COLO668 (cell line): ENCODE results near the gene EMILIN2.
"Not testable (repeated sequence)": the region's sequence is repeated elsewhere in the genome, so short reads cannot be mapped to it uniquely, and the experiment has no call there.

Source experiments
- DNase-seq: peaks from one replicate; lab custom pipeline; 2025; ENCODE audit not compliant: unreplicated experiment; lab: John Stamatoyannopoulos, UW

The EMILIN2 gene

DNA sequence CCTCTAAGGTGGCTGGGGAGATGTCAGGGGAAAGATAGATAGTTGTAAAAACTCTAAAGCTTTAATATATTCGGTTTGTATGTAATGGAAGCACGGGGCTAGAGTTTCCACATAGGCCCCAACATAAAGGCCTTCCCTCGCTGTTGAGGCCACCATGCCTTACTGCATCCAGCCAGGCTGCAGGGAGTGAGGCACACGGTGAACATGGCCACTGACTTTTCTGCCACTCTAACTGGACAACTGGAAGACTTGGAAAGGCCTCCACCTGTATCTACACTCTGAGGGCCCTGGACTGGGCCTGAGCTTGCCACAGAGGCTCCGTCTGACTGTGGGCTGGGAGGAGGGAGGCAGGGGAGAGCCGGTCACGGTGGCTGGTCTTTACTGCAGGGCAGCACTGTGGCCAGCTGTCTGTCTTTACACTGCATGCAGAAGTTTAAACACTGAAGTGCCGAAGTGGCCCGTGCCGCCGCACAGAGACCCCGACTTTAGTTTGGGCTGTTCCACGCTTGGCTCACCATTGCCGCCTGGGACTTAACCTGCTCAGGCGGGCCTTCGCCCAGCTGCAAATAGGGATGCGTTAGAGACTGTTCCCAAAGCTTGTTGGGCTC lies 66.7 kb downstream of the EMILIN2 start:
- no peak for DNase-seq

DNA sequence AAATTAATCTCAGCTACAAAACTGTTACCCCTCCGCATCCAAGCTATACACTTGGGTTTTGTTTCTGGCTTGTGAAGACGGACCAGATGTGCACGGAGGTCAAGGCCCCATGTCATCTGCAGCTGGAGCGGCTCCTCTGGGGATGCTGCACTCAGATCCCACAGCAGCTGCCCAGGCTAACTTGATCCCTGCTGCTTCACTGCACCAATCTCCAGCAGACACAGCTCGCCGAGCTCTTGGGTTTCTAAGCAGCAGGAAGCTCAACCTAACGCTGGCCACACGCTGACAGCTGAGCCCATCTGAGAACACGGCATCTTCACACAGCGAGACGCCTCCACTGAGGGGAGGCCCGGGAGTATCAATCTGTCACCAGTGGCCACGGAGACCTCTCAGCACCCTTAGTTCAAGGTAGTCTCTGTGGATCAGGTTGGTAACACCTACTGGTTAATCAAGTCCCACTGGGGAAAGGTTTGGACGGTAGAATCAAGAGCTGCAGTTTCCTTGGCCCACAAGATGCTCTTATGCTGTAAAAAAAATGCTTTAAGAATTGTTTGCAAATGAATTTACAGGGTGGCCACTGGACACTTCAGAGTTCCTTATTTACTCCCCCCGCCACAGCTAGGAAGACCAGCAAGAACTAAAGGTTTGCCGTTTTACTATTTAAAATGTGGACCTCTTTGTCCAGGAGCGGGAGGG lies 67.5 kb downstream of the EMILIN2 start:
- DNase-seq, result no peak

DNA sequence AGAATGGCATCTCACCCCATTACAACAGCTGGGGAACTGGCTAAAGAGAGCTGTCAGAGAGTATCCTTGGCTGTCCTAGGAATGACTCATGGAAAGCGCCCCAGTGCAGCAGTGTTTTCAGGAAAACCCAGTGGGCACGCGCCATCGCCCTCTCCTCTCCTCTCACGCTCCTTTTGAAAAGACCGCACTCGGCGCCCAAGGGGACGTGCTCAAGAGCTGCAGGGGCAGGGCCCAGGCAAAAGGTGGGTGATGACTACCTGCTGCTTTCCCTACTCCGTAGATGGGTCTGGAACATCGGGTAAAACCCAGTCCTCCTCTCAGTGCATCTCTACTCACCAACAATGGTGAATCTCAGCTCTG lies 68.1 kb downstream of the EMILIN2 start:
- no peak for DNase-seq

DNA sequence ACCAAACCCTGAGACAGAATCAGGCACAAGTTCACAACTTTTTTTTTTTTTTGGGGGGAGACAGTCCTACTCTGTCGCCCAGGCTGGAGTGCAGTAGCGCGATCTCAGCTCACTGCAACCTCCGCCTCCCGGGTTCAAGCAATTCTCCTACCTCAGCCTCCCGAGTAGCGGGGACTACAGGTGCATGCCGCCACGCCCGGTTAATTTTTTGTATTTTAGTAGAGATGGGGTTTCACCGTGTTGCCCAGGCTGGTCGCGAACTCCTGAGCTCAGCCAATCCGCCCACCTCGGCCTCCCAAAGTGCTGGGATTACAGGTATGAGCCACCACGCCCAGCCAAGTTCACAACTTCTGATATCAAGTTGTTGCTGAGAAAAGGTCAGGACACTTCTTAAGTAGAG lies 68.7 kb downstream of the EMILIN2 start:
- not testable (repeated sequence) for DNase-seq

DNA sequence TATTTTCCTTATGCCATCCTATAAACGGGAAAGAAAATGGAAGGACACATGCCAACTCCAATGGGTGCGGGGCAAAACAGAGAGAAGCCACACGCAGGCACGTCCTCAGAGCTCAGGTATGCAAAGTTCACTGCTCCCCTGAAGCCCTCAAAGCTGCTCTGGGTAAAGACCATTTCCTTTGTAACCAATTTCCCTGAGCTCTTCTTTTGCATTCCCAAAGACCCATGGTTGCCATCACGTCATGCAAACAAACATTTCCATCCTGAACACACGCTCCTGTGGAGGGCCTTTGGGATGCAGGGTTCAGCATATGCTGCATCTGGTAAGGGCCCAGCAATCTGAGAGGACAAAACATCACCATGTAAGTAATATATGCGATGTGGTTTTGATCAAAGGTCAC lies 69.4 kb downstream of the EMILIN2 start:
- peak; percentile 35 for DNase-seq

DNA sequence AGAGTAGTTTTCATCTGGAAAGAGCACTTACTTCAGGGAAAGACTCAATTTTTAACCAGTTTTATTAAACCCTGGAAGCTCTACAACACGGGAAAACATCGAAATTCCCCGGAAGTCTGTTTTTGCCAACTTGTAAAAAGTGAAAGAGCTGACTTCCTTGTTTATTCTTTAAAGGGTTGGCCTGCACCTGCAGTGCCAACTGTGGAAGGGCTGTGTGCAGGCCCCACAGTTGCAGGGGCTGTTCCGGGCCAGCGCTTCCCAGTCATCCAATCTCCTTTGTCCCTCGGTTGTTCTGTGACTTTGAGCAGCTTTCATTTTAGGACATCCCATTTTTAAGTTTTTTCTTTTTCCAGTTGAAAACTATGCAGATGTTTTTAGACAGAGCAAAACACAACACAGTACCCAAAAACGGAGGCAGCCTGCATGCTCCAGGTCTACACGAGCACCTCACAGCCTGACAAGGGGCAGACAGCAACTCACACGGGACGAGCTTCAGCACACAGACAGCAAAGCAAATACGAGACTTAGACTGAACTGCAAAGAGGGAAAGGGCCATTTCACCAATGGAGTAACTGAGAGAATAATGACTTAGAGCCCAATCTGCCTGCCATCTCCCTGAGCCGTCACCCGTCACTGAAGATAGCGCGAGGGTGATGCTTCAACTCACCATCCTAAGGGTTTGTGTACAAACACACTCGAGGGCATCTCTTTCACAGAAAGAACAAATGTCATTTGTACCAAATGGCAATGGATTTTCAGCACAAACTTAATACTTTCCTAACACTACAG lies 70.6 kb downstream of the EMILIN2 start:
- peak; percentile 49 for DNase-seq

DNA sequence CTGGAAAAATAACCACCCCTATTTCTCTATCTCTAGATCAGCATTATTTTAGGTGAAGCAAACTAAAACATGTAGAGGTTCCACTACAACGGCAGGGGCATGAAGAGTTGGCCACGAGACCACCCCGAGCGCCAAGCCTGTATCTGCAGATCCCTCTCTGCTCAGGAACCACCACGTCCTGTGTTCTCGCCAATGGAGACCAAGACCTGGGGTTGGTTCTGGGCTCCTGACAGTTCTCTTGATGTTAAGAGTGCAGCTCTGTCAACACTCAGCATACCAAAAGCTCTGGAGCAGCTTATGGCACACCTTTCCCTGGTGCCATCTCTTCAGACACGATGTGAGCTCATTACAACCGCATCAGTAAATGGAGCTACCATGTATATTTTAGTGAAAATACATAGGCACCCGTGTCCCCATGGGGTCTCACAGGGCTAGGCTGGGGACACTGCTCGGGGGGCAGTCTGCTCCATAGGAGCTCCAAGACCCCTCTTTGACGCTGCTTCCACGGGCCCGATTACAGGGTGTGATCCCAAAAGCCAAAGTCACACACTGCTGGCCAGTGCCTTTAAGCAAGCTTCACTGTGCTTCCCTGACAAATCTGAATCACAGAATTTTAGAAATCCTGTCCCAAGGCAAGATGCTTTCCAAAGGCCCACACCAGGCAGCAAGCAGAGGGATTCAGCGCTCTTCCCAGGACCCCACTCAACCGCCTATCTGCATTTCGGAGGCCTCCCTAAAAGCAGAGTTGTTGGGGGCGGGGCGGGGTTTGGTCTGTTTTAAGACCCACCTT lies 72.2 kb downstream of the EMILIN2 start:
- no peak for DNase-seq

DNA sequence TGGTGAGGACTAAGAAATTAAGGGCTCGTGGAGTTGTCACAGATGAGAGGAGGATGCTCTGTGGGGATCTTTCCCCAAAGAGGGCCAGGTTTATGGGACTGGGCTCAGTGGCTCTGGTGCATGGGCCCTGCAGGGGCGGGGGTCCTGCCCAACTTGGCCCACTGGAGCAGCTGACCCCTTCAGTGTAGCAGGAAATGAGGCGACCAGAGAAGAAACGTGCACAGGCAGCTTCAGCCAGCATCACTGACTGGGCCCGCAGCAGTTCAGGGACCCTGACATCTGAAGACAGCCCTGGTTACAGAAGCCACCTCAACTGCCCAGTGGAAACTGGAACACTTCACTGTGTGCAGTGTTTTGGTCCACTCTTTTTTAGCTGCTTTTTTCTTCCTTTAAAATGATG lies 72.8 kb downstream of the EMILIN2 start:
- DNase-seq, result no peak

DNA sequence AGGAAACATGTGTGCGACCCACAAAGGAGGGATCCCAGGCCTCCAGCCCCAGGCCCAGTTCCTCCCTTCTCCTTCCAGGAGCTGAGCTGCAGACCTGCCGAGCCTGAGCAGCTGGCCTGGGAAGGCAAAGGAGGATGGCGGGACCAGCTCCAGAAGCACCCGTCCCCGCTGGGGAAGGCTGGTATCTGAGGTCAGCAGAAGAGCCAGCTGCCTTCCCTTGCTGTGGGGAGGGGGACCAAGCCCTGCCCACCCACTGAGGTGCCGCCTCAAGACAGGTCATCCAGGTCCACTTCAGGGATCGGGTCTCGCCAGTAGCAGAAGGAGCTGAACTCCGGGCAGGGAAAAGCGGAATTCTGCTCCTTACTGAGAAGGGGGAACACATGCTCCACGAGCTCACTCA lies 73.2 kb downstream of the EMILIN2 start:
- no peak for DNase-seq

DNA sequence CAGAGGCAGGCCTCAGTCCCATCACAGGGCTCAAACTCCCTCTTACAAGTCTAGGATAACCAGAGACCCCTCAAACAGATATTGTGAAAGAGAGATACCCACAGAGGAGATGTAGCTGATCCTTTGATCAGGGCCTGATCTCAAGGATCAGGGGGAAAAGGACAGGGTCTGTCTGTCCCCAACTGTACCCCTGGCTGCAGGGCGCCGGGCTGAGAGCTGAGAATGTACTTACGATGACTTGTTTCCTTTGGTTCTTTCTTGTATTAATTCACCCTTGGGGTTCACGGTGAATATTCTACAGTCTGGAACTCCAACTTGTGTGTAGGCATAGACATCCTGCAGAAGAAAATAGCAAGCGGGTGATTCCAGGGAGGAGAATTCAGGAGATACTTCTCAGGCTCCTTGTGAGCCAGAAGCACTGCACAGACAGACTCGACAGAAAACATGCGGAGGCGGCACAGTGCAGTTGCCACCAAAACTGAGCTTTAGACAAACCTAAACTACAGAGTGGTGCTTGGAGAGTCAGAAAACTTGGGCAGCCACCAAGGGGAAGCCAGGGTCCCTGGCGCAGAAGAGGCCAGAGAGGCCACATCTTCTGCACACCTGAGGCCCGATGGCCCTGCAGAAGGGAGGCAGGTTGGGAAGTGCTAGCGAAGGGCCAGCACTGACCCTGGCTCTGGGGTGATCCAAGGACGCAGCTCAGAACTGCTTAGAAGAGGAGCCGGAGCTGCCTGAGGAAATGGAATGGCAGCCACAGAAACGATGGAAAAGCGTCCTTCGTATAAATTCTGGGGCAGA lies 73.9 kb downstream of the EMILIN2 start:
- no peak for DNase-seq

DNA sequence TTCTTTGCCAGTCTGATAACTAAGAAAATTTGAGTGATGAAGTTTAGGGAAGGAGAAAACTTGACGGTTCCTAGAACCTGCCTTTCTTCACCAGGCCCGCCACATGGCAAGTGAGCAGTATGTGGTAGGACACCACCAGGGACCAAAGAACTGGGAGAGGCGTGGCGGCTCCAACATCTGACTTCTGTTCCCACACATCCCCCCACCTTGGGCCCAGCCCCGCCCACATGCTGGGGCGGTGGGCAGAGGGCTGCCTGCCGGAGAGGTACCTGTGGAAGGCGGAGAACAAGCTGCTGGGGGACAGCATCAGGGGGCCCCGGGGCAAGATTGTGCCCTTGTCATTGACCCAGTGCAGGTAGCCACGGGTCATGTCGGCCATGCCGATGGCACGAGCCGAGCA lies 75.0 kb downstream of the EMILIN2 start:
- no peak for DNase-seq

DNA sequence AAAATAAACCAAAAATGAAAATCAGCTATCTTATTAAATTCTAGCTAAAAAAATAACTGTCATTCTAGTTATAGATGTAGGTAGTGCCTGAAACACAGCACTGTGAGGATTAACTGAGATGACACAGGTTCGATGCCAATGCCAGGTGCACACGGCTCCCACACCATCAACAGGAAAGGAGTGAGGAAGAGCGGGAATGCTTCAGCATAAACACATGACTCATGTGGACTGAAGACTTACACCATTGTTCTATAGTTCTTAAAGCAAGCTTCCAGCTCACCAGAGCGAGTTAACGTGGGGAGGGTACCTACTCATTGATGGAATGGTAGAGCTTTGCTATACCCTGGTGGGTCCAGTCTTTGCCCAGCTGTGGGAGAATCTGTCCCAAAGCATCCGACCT lies 76.7 kb downstream of the EMILIN2 start:
- DNase-seq, result no peak

DNA sequence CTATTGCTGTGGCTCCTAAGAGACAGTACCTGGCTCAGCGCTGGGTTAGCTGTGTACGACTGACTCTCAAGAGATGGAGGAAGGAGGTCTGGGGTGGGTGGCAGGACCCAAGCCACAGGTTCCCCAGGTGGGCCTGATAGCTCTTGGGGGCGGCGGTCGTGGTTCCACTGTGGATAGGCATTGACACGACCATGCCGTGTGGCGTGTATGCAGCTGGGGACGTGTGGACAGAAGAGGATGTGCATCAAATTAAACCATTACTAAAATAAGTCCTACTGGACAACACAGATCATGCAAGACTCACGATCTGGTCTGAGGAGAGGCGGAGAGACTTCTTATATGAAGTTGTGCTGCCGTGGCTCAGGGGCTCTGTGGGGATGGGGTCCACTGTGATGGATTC lies 78.1 kb downstream of the EMILIN2 start:
- no peak for DNase-seq

DNA sequence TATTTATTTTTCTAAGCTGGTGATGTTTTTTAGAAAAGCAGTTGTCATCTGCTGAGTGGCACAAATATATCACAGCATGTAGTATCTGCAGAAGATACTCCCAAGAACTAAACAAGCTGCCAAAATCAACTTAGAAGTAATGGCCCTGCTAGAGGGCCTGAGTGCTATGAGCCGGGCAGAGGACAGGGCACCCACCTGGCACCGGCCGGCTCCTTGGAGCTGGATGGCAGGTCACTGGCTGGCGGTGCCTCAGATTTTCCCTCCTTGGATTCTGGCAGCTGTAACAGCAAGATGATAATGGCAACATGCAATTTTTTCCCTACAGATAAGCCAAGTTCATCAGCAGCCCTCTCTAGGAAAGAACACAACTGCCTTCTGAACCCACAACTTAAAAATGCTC lies 79.7 kb downstream of the EMILIN2 start:
- DNase-seq, result no peak

DNA sequence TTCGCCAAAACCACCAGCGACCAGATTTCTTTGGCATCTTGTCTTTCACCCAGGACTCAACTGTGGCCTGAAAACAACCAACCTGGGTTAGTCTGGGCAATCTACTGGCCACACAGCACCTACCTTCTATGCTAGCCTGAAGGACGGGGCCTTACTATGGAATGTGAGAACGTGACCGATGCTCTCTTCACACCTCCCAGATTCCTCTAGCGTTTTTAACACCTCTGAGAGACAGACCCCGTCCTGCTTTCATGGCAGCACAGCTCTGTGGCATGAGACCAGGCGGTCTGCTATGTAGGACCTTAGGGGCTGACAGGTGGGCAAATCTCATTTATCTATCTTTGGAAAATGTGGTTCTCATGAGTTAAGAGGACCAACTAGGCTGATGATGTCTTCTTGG lies 80.9 kb downstream of the EMILIN2 start:
- no peak for DNase-seq

DNA sequence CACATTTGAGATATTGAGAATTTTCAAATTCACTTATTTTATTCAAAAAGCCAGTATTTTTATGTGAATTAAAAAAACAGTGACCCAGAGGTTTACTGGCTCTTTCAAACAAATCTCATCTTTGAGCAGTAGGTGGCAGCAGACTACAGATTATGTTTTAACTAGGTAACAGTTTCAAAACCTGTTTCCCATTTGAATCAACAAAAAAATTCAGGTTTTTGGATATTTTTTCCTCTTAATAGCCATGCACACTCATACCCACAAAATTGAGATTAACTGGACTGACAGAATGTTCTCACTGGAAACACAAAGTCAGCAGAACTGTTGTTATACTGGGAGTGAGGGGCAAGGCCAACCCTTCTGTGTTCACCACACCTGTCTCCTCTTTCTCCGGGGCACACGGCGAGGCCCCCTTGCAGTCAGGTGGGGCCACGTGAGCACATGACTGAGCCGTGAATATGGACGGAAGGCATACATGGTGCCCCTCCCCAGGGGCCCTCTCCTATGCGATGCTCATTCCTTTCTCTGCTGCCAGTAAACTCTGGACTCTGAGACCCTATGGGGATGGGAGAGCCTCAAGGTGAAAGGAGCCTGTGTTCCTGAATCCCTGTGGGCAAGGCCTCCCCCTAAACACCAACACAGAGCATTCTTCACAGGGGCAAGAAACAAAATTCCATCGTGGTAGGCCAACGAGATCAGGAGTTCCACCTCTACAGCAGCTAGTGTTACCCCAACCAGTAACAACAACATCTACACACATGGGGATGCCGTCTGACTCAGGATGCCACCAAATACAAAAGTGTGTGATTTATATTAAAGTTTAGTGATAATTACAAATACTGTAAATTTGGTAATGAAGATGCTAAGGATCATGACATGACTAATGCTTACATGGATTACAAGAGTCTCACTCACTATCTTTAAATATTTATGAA lies 85.7 kb downstream of the EMILIN2 start:
- DNase-seq, result peak; percentile 45

DNA sequence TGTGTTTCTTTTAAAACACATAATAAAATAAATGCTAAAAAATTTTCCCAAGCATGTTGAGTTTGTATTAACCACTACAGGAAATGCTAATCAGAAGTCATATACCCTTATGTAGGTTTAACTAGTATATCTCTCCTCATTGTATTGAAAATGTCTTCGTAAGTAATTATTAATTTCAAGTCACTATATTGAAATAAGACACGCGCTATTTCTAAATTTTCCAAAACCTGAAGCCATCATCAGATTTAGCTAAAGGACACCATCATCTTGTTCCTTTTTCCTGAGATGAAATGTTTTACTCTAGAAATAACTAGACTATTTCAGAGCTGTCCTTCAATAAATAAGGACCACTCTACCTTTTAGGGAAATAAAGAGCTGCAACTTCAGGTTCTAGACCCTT lies 87.2 kb downstream of the EMILIN2 start:
- no peak for DNase-seq

DNA sequence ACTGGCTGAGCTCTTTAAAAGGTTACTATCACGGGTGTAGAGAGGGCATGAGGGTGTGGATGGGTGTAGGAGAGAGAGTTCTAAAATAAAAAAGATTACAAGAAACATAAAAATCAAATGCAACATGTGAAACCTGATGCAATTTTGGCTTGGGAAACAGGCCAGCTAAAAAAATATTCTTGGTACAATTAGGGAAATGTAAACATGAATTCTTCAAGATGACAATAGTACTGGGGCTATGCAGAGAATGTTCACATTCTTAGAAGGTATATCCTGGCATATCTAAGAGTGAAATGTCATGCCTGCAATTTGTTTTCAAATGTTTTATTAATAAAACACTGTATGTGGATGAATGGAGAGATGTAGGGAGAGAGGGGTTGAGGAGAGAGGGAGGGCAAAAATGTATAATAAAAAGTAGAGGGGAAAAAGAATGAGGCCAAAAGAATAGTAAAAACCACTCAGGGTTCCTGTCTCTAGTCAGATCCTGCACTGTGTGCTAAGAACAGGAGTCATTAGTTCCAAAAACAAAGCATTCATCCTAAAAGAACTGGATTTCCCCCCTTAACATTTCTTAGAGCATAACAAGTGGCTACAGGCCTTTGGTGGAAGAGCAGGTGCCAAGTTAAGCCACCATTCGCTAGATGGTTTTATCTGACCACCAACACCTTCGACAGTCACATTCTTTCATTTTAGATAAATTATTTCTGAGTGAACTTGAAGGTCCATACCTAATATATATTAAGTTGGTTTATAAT lies 88.8 kb downstream of the EMILIN2 start:
- no peak for DNase-seq

DNA sequence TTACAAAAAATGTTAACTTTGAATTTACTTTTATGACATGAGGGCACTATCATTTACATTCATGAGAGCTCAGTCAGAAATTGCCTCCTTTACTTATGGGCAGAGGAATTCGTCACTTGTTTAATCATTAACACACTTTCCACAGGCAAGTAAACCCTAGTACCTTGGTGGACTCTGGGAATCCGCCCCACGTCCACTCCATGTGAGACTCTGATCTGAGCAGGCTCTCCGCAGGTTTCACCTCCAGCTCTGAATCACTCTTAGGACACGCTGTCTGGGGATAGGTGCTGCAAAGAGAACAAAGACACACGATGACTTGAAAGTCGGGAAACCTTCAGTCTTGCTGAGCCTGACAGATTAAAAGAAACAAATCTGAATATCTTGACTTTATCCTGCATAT lies 92.5 kb downstream of the EMILIN2 start:
- DNase-seq, result no peak
